Measurements from ENCODE around the gene FBXL7. TPM values are rescaled to one million over a fixed set of nuclear protein-coding genes. Genes with fewer than 3 reads are reported as not detected.

FBXL7 gene
- total and polyA plus RNA-seq, 2 of the 8 experiments (the other 6 are each of a cell fraction or from before 2014, with no cell fraction given), result 17.7 to 17.8 TPM

DNA sequence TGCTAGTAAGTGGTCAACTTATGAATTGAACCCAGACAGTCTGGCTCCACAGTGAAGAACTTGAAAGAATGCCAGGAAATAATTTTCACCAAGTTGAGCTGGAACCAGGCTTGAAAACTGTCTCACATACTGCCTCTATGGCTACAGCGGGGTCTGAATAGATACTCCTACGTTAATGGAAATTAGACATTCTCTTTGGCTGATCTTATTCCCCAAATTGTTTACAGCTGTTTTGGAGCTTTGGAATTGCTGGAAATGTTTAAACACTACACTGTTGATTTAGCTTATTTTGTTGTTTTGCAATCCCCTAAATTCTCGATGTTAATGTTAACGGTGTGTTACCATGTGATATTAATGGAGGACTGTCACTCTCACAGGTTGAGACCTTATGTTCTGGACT, 146.4 kb downstream of the FBXL7 start:
- WGBS, 2 experiments (ENCODE audit: extremely low coverage in 1 of 2, insufficient coverage in 1 of 2, insufficient read length in 1 of 2, insufficient replicate concordance in 2 of 2, low coverage in 1 of 2, low lambda C conversion rate in 2 of 2, missing lambda C conversion rate in 1 of 2), result 92% methylated on average over 4 of the region's 4 CpGs; no CpG with 5 or more reads in 1 of the 2 experiments
- Histone ChIP-seq H2BK120ac (replicated peaks; ENCODE audit: low read depth, low read length) (no peak overlapping the region), H3K27me3 (replicated peaks in 1 of 4; ENCODE audit: control insufficient read depth in 3 of 4, extremely low read depth in 1 of 4, insufficient read depth in 3 of 4, low read length in 3 of 4) (no peaks in the 10 kb centered on the region), H2BK15ac (ENCODE audit: low read length) (no peak overlapping the region), H3K23me2 (ENCODE audit: low read depth, low read length) (no peaks in the 10 kb centered on the region), H4K20me1 (replicated peaks in 1 of 2; ENCODE audit: control insufficient read depth in 1 of 2, insufficient read depth in 2 of 2, low read length in 2 of 2) (no peaks in the 10 kb centered on the region), H4K5ac (ENCODE audit: insufficient read length, low read depth, low read length) (no peak overlapping the region), H3K9me3 (ENCODE audit: insufficient read depth in 2 of 2, low read depth in 1 of 2, low read length in 1 of 2) (no peaks in the 10 kb centered on the region), H2BK12ac (ENCODE audit: low read depth, low read length) (no peak overlapping the region), H3K23ac (ENCODE audit: insufficient read length) (no peak overlapping the region), H3K4ac (replicated peaks; ENCODE audit: insufficient read length, low read depth, low read length) (no peak overlapping the region), H2BK20ac (ENCODE audit: low read length) (no peak overlapping the region), H3K36me3 (ENCODE audit: control insufficient read depth in 2 of 4, insufficient read depth in 4 of 4, low read length in 3 of 4) (no peaks in the 10 kb centered on the region), H2AFZ (ENCODE audit: low read length) (no peak overlapping the region), H3K79me2 (ENCODE audit: control insufficient read depth in 1 of 2, insufficient read depth in 2 of 2, low read length in 2 of 2) (peaks cover 0 to 27% of the 10 kb centered on the region in 2 experiments; a peak in 3 of 4 replicates), H4K8ac (ENCODE audit: extremely low read depth, insufficient read depth, low read length) (no peak overlapping the region), H3K4me2 (ENCODE audit: insufficient read depth in 1 of 2, low read depth in 2 of 2, low read length in 2 of 2) (peak overlapping the region in 1 of 2 experiments; percentile 53; a peak in 1 of 4 replicates), H2AK5ac (ENCODE audit: low read depth, low read length) (no peak overlapping the region), H3K18ac (ENCODE audit: extremely low read depth, low read length) (no peak overlapping the region), H2BK5ac (ENCODE audit: low read depth, low read length) (no peak overlapping the region), H3K4me1 (replicated peaks in 1 of 4; ENCODE audit: control insufficient read depth in 3 of 4, insufficient read depth in 4 of 4, low read length in 3 of 4) (peaks cover 3 to 13% (median 11%) of the 10 kb centered on the region in 4 experiments; a peak in 6 of 7 replicates), H3K9ac (replicated peaks in 1 of 4; ENCODE audit: extremely low read depth in 1 of 4, low read depth in 3 of 4, low read length in 3 of 4) (no peak overlapping the region), H3K27ac (ENCODE audit: low read depth, low read length) (no peak overlapping the region), H3K4me3 (ENCODE audit: extremely low read depth in 1 of 4, insufficient read depth in 2 of 4, low read depth in 3 of 4, low read length in 4 of 4) (no peak overlapping the region), H3K14ac (ENCODE audit: insufficient read length) (no peak overlapping the region), H3K79me1 (ENCODE audit: low read depth, low read length) (no peaks in the 10 kb centered on the region; the same call in 1 of the 2 replicates), H4K91ac (replicated peaks; ENCODE audit: insufficient read length, low read length) (no peak overlapping the region), H3K56ac (replicated peaks; ENCODE audit: insufficient read length, low read depth, low read length) (no peak overlapping the region)
- no peak for DNase-seq (ENCODE audit: low read depth in 1 of 2, low spot score in 2 of 2)
- ChIA-PET CTCF (ENCODE audit: partially characterized antibody) (interaction anchor here (1.0 to 1.5 kb wide), 3 partner anchors 34 to 174 kb away, joined by 3 to 5 read pairs (median 4); no protein-coding TSS in a partner anchor), POLR2A (ENCODE audit: partially characterized antibody) (interaction anchor here (1.0 kb wide), 1 partner anchor 29 kb away, joined by 3 read pairs; no protein-coding TSS in a partner anchor)
- TF ChIP-seq EZH2 (IDR thresholded peaks at IDR 0.05; ENCODE audit: low read depth, low read length, severe bottlenecking) (no peak), SIRT6 (IDR thresholded peaks at IDR 0.05; ENCODE audit: low read length) (no peak), POLR2AphosphoS5 (IDR thresholded peaks at IDR 0.05; ENCODE audit: low read depth, low read length) (no peak), SIX5 (IDR thresholded peaks at IDR 0.05; ENCODE audit: low read depth, low read length) (no peak), TCF12 (IDR thresholded peaks at IDR 0.05; ENCODE audit: low read depth, low read length) (no peak), CBX5 (IDR thresholded peaks at IDR 0.05; ENCODE audit: low read depth, low read length) (no peak), SRF (IDR thresholded peaks at IDR 0.05; ENCODE audit: low read depth, low read length) (no peak), NRF1 (IDR thresholded peaks at IDR 0.05; ENCODE audit: low read depth, low read length) (no peak), HDAC6 (IDR thresholded peaks at IDR 0.05; ENCODE audit: low read depth, low read length) (no peak), ZNF274 (IDR thresholded peaks at IDR 0.05; ENCODE audit: borderline replicate concordance, extremely low read depth, low read length) (no peak), CREB1 (IDR thresholded peaks at IDR 0.05) (no peak)
- FAIRE-seq, result no peak

Measured in H1 (cell line).